Left lung (tissue), 10 donors: ENCODE results near the gene BTBD9. TPM values are rescaled to one million over a fixed set of nuclear protein-coding genes. Genes with fewer than 3 reads are reported as not detected.

Source experiments
- ATAC-seq: fragments of 200-7000 bp; cut with Tn5 transposase; one replicate; pipeline ENCODE4 v1.9.1; 2020; ENCODE audit warnings: moderate library complexity
- DNase-seq, 4 donors: peaks; one replicate each; pipeline ENCODE4 v3.0.0-alpha.2; 2013 to 2020
- H3K27ac ChIP-seq, 2 donors: fragments of 200-600 bp; sonication (generic) in 1 of 2; one replicate each; pipeline versions ENCODE4 v1.5.0 to v1.8.0; 2020 to 2021
- H3K27me3 ChIP-seq, 2 donors: fragments of 200-600 bp; sonication (generic) in 1 of 2; one replicate each; pipeline versions ENCODE4 v1.5.0 to v1.8.0; 2020 to 2021
- H3K36me3 ChIP-seq, 2 donors: fragments of 200-600 bp; sonication (generic) in 1 of 2; one replicate each; pipeline versions ENCODE4 v1.5.0 to v1.8.0; 2020 to 2021
- H3K4me1 ChIP-seq, 2 donors: fragments of 200-600 bp; one replicate each; pipeline ENCODE4 v1.8.0; 2021
- H3K4me3 ChIP-seq, 2 donors: fragments of 200-600 bp; sonication (generic) in 1 of 2; one replicate each; pipeline versions ENCODE4 v1.5.0 to v1.8.0; 2020 to 2021; ENCODE audit warnings: mild to moderate bottlenecking in 1 of 2
- H3K9me3 ChIP-seq, 2 donors: fragments of 200-600 bp; sonication (generic) in 1 of 2; one replicate each; pipeline versions ENCODE4 v1.5.0 to v1.8.0; 2020 to 2021
- CTCF ChIP-seq, 2 donors: fragments of 200-600 bp; sonication (generic) in 1 of 2; IDR thresholded peaks; one replicate each; pipeline versions ENCODE4 v1.5.0 to v1.8.0; 2021; ENCODE audit warnings: antibody characterized with exemption in 2 of 2
- intact Hi-C, 2 donors: fragments of 100-400 bp; cut with DNase I; formaldehyde crosslinking; loops; one replicate each; pipeline versions ENCODE4 v1.11.2 to v1.14.2; 2022
- polyA plus RNA-seq, 6 donors: library from polyadenylated mRNA; unstranded; fragments of 120-200 nt; gene quantifications; one replicate each; pipeline ENCODE4 v1.2.1, GENCODE V29; 2013; ENCODE audit not compliant: insufficient read length in 6 of 6
- total RNA-seq, 2 donors: library from RNA; stranded (reverse); fragmentation: NEBNext Ultra II Directional; extraction: Animal tissue kit (Norgen Biotek cat#: 25700); gene quantifications; one replicate each; pipeline ENCODE4 v1.2.1, GENCODE V29; 2021
- donor health status: DM: no; HTN: yes; CAD: no.
- donor health status: DM: no; HTN: no; CAD: no.

BTBD9 gene
- total and polyA plus RNA-seq, 8 donors, result 14.2 to 44.0 (median 16.0) TPM

DNA sequence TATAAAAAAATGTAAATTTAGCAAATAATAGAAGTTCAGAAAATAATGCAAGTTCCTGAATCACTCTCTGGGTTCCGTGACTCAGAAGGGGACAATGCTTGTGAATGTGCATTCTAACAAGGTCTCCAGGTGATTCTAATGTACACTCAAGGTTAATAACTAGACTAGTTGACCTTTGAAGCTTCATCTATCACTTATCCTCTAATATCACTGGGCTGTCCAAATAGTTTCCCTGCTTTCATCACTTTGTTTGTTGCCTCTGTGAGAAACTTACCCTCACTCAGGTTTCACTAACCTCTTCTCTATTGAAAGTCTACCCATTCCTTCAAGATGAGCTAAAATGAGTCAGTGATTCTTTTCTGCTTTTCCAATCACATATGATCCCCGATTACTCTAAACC, 189.0 kb downstream of the BTBD9 start:
- no peaks in the 10 kb centered on the region for H3K9me3 ChIP-seq
- TF ChIP-seq CTCF (IDR thresholded peaks at IDR 0.05), result no peak
- no peak for ATAC-seq
- H3K27ac ChIP-seq, result no peak overlapping the region
- no peak for DNase-seq
- H3K4me3 ChIP-seq, result no peak overlapping the region
- intact Hi-C loops, result no loop called here
- no peaks in the 10 kb centered on the region for H3K27me3 ChIP-seq
- no peaks in the 10 kb centered on the region for H3K4me1 ChIP-seq
- H3K36me3 ChIP-seq, result no peaks in the 10 kb centered on the region

DNA sequence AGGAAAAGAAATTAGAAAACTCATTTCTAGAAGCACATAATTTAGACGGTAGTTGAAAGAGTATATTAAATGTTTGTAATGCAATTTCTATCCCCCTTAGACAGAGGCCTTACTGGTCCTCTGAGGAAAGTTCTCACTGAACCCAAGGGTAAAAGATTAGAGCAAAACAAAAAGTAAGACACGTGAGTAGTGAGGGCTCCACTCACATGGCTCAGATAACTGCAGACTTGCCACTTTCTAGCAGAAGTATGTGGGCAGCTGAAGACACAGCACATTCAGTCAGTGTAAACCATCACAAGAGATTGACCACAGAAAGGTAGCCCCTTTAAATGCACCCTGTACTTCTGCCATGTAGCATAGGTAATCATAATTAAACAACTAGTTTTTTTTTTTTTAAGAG, 193.8 kb downstream of the BTBD9 start:
- TF ChIP-seq CTCF (IDR thresholded peaks at IDR 0.05), result no peak
- Histone ChIP-seq H3K36me3 (no peaks in the 10 kb centered on the region), H3K4me3 (no peak overlapping the region), H3K4me1 (peaks cover 0 to 18% of the 10 kb centered on the region in 2 donors), H3K27ac (no peak overlapping the region), H3K9me3 (no peaks in the 10 kb centered on the region), H3K27me3 (no peaks in the 10 kb centered on the region)
- ATAC-seq (no peak), DNase-seq (no peak)
- intact Hi-C loops, result no loop called here

GRCh38 chr6:38445336-38445735, 194.4 kb downstream of the BTBD9 start:
- H3K4me1 ChIP-seq, result peaks cover 0 to 18% of the 10 kb centered on the region in 2 donors

GRCh38 chr6:38443352-38444144, 196.2 kb downstream of the BTBD9 start:
- Histone ChIP-seq H3K27me3 (no peaks in the 10 kb centered on the region), H3K4me3 (no peak overlapping the region), H3K27ac (peak overlapping the region in 1 of 2 donors; percentile 35), H3K36me3 (no peaks in the 10 kb centered on the region), H3K9me3 (no peaks in the 10 kb centered on the region), H3K4me1 (peaks cover 0 to 18% of the 10 kb centered on the region in 2 donors)
- intact Hi-C loops, result no loop called here
- no peak for DNase-seq
- ATAC-seq, result peak; percentile 74
- no peak for TF ChIP-seq CTCF (IDR thresholded peaks at IDR 0.05)

More at GRCh38 chr6:38445336-38445735, 194.4 kb downstream of the BTBD9 start:
- H3K27ac ChIP-seq, result no peak overlapping the region
- DNase-seq, result no peak
- H3K27me3 ChIP-seq, result no peaks in the 10 kb centered on the region
- no peaks in the 10 kb centered on the region for H3K9me3 ChIP-seq
- intact Hi-C loops, result no loop called here
- TF ChIP-seq CTCF (IDR thresholded peaks at IDR 0.05), result no peak
- ATAC-seq, result no peak
- no peaks in the 10 kb centered on the region for H3K36me3 ChIP-seq
- H3K4me3 ChIP-seq, result no peak overlapping the region

DNA sequence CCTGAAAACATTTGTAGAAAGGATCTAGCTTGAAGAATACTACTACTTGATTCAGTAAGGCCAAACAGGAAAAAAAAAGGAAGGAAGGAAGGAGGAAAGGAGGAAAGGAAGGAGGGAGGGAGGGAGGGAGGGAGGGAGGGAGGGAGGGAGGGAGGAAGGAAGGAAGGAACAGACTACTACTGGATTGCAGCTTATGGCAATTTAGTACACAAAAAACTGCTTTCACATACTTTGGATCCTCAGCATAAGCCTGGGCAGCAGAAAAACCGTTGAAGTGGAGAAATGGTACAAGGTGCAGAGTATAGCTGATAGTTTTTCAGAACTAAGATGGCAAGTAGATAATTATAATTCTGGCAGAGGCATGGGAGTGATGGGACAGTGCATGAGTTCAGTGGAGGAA, 201.6 kb downstream of the BTBD9 start:
- Histone ChIP-seq H3K9me3 (no peaks in the 10 kb centered on the region), H3K36me3 (no peaks in the 10 kb centered on the region), H3K4me1 (peaks cover 0 to 5% of the 10 kb centered on the region in 2 donors), H3K27me3 (no peaks in the 10 kb centered on the region), H3K27ac (no peak overlapping the region), H3K4me3 (no peak overlapping the region)
- intact Hi-C loops, result no loop called here
- TF ChIP-seq CTCF (IDR thresholded peaks at IDR 0.05), result no peak
- DNase-seq (no peak), ATAC-seq (no peak)
